ENCODE measurements around the gene MRC2.

Gene MRC2

GRCh38 chr17:62655656-62656055 lies 28.2 kb downstream of the MRC2 start:
- no peaks in the 10 kb centered on the region for H4K20me1 ChIP-seq (ENCODE audit: insufficient read depth, low read length, poor library complexity, severe bottlenecking)
- 0 out of 2 replicates have a peak, but pooled peaks cover 3% of the 10 kb centered on the region for H3F3A ChIP-seq (ENCODE audit: low read depth)
- H3K27me3 ChIP-seq (ENCODE audit: insufficient read depth, low read length, poor library complexity, severe bottlenecking) = no peaks in the 10 kb centered on the region
- H3K9ac ChIP-seq (ENCODE audit: low read depth, low read length, poor library complexity, severe bottlenecking) = no peak overlapping the region
- no peaks in the 10 kb centered on the region for H3K36me3 ChIP-seq (ENCODE audit: insufficient read depth, low read length)
- H2AFZ ChIP-seq (ENCODE audit: low read length) = no peak overlapping the region
- no peak overlapping the region for H3K4me2 ChIP-seq (ENCODE audit: low read depth, low read length, poor library complexity, severe bottlenecking)
- H3K9me3 ChIP-seq (ENCODE audit: insufficient read depth, low read depth, low read length) = no peaks in the 10 kb centered on the region
- no peaks in the 10 kb centered on the region for H3K9me2 ChIP-seq (replicated peaks; ENCODE audit: low read depth, low read length)
- H3K4me3 ChIP-seq (ENCODE audit: low read length, poor library complexity, severe bottlenecking) = no peak overlapping the region
- no peaks in the 10 kb centered on the region for H3K79me2 ChIP-seq (ENCODE audit: insufficient read depth, low read length)
- peaks cover 8% of the 10 kb centered on the region for H3K4me1 ChIP-seq (ENCODE audit: insufficient read depth, low read length, poor library complexity, severe bottlenecking)
- TF ChIP-seq, protein P1, sequence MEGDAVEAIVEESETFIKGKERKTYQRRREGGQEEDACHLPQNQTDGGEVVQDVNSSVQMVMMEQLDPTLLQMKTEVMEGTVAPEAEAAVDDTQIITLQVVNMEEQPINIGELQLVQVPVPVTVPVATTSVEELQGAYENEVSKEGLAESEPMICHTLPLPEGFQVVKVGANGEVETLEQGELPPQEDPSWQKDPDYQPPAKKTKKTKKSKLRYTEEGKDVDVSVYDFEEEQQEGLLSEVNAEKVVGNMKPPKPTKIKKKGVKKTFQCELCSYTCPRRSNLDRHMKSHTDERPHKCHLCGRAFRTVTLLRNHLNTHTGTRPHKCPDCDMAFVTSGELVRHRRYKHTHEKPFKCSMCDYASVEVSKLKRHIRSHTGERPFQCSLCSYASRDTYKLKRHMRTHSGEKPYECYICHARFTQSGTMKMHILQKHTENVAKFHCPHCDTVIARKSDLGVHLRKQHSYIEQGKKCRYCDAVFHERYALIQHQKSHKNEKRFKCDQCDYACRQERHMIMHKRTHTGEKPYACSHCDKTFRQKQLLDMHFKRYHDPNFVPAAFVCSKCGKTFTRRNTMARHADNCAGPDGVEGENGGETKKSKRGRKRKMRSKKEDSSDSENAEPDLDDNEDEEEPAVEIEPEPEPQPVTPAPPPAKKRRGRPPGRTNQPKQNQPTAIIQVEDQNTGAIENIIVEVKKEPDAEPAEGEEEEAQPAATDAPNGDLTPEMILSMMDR (conservative IDR thresholded peaks at IDR 0.05; ENCODE audit: low read length) = no peak
- no peak for TF ChIP-seq EZH2phosphoT487 (IDR thresholded peaks at IDR 0.05; ENCODE audit: borderline replicate concordance)

DNA sequence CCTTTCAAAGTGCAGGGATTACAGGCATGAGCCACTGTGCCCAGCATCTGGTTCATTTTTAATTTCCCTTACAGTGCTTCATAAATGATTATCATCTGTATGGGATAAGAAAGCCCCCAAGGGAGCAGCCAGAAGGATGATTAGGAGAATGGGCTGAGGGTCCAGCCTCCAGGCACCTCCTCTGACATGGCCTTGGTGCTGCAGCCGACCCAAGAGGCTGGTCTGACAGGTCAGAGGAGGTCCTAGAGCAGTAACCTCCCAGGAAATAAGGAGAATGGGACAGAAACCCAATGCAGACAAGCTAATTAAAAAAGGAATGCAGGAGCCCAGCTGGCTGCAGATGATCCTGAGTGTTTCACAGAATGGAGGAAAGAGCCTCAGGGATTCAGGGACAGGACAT lies 29.0 kb downstream of the MRC2 start:
- Histone ChIP-seq H2AFZ (ENCODE audit: low read length) (no peak overlapping the region), H3K79me2 (ENCODE audit: insufficient read depth, low read length) (no peaks in the 10 kb centered on the region), H3K4me3 (ENCODE audit: low read length, poor library complexity, severe bottlenecking) (no peak overlapping the region), H3K9me3 (ENCODE audit: insufficient read depth, low read depth, low read length) (no peaks in the 10 kb centered on the region), H3K4me1 (ENCODE audit: insufficient read depth, low read length, poor library complexity, severe bottlenecking) (peaks cover 8% of the 10 kb centered on the region), H3F3A (ENCODE audit: low read depth) (0 out of 2 replicates have a peak, but pooled peaks cover 3% of the 10 kb centered on the region), H3K27me3 (ENCODE audit: insufficient read depth, low read length, poor library complexity, severe bottlenecking) (no peaks in the 10 kb centered on the region), H4K20me1 (ENCODE audit: insufficient read depth, low read length, poor library complexity, severe bottlenecking) (no peaks in the 10 kb centered on the region), H3K4me2 (ENCODE audit: low read depth, low read length, poor library complexity, severe bottlenecking) (no peak overlapping the region), H3K36me3 (ENCODE audit: insufficient read depth, low read length) (no peaks in the 10 kb centered on the region), H3K9ac (ENCODE audit: low read depth, low read length, poor library complexity, severe bottlenecking) (no peak overlapping the region), H3K9me2 (replicated peaks; ENCODE audit: low read depth, low read length) (no peaks in the 10 kb centered on the region)
- TF ChIP-seq, protein P1 (conservative IDR thresholded peaks at IDR 0.05; ENCODE audit: low read length) = no peak
- TF ChIP-seq EZH2phosphoT487 (IDR thresholded peaks at IDR 0.05; ENCODE audit: borderline replicate concordance) = no peak

DNA sequence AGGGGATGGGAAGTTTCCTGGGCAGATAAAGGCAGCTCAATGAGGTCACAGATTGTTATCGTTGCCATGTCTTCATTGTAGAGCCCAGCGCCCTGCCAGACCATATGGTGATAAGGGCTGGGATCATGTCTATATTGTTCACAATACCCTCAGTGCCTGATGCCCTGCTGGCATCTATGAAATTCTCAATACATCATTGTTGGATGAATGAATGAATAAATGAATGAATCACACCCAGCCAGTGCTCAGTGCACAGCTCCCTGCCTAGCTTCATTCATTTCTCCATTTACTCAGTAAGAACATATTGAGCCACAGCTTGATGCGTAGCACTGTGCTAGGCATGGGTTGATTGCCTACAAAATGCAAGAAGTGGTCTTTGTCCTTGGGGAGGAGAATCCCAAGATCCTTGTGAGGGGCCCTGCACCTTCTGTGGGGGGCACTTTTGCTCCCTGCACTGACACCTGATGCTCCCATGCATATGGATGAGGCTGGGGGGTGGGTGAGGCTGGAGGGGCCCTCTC lies 29.7 kb downstream of the MRC2 start:
- Histone ChIP-seq H3F3A (ENCODE audit: low read depth) (no peaks in the 10 kb centered on the region), H3K79me2 (ENCODE audit: insufficient read depth, low read length) (no peaks in the 10 kb centered on the region), H3K4me2 (ENCODE audit: low read depth, low read length, poor library complexity, severe bottlenecking) (no peak overlapping the region), H3K9ac (ENCODE audit: low read depth, low read length, poor library complexity, severe bottlenecking) (no peak overlapping the region), H3K9me3 (ENCODE audit: insufficient read depth, low read depth, low read length) (no peaks in the 10 kb centered on the region), H3K9me2 (replicated peaks; ENCODE audit: low read depth, low read length) (no peaks in the 10 kb centered on the region), H4K20me1 (ENCODE audit: insufficient read depth, low read length, poor library complexity, severe bottlenecking) (no peaks in the 10 kb centered on the region), H3K4me3 (ENCODE audit: low read length, poor library complexity, severe bottlenecking) (no peak overlapping the region), H3K27me3 (ENCODE audit: insufficient read depth, low read length, poor library complexity, severe bottlenecking) (no peaks in the 10 kb centered on the region), H2AFZ (ENCODE audit: low read length) (no peak overlapping the region), H3K4me1 (ENCODE audit: insufficient read depth, low read length, poor library complexity, severe bottlenecking) (peaks cover 8% of the 10 kb centered on the region), H3K36me3 (ENCODE audit: insufficient read depth, low read length) (no peaks in the 10 kb centered on the region)
- TF ChIP-seq, protein P1 (conservative IDR thresholded peaks at IDR 0.05; ENCODE audit: low read length) = no peak
- TF ChIP-seq EZH2phosphoT487 (IDR thresholded peaks at IDR 0.05; ENCODE audit: borderline replicate concordance) = no peak

All from Loucy (cell line).